ENCODE data around the gene PLEKHH3.

The PLEKHH3 gene

DNA sequence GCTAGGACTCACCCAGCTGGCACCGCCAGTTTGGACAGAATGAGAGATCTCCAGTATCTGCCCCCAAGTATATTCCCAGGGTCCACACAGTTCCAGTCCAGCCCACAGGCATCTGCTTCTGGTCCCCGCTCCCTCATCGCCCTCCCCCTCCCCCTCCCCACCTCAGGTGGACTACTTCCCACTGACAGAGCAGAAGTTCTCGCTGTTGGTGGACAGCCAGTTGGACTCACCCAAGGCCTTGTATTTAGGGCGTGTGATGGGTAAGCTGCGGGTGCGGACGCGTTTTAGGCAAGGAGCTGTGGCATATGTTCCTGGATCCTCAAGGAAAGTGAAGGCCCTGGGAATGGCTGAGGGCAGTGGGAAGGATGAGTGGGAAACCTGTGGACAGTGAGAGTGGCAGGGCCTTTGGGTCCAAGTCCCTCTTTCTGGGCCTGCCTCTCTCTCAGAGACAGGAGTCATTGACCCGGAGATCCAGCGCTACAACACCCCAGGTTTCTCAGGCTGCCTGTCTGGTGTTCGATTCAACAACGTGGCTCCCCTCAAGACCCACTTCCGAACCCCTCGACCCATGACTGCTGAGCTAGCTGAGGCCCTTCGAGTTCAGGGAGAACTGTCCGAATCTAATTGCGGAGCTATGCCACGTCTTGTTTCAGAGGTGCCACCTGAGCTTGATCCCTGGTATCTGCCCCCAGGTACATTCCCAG, 20.5 kb upstream of the PLEKHH3 start:
- intact Hi-C loops (cut with micrococcal nuclease): no loop called here
- Mint-ChIP-seq H3K4me3 (no peak overlapping the region), H3K27me3 (no peaks in the 10 kb centered on the region), H3K9me3 (no peaks in the 10 kb centered on the region), H3K4me1 (ENCODE audit: low read depth) (no peaks in the 10 kb centered on the region), H3K27ac (no peak overlapping the region), H3K36me3 (ENCODE audit: low read depth) (peaks cover 59% of the 10 kb centered on the region)

DNA sequence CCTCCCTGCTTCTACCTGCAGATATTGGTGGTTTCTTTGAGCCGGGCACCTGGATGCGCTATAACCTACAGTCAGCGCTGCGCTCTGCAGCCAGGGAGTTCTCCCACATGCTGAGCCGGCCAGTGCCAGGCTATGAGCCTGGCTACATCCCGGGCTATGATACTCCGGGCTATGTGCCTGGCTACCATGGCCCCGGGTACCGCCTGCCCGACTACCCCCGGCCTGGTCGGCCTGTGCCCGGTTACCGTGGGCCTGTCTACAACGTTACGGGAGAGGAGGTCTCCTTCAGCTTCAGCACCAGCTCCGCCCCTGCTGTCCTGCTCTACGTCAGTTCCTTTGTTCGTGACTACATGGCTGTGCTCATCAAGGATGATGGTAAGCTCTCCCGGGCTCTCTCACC, 18.7 kb upstream of the PLEKHH3 start:
- H3K27me3 Mint-ChIP-seq: peaks cover 2% of the 10 kb centered on the region
- H3K36me3 Mint-ChIP-seq (ENCODE audit: low read depth): peaks cover 42% of the 10 kb centered on the region
- H3K27ac Mint-ChIP-seq: no peak overlapping the region
- no peaks in the 10 kb centered on the region for H3K9me3 Mint-ChIP-seq
- H3K4me3 Mint-ChIP-seq: no peak overlapping the region
- intact Hi-C loops (cut with micrococcal nuclease): no loop called here
- no peaks in the 10 kb centered on the region for H3K4me1 Mint-ChIP-seq (ENCODE audit: low read depth)

DNA sequence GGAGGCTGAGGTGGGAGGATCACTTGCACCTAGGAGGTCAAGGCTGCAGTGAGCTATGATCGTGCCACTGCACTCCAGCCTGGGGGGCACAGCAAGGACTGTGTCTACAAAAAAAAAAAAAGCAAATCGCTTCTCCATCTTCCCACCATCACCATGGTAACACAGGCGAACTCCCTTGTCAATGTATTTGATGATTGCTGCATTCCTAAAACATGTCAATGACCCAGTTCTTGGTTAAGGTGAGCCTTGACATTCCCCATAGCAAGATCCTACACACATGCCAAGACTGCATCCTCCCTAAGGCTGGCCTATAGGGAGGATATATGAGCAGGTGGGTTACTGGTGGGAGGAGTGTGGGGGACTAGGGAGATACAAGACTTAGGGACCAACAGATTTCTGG, 17.7 kb upstream of the PLEKHH3 start:
- peaks cover 36% of the 10 kb centered on the region for H3K36me3 Mint-ChIP-seq (ENCODE audit: low read depth)
- no peaks in the 10 kb centered on the region for H3K4me1 Mint-ChIP-seq (ENCODE audit: low read depth)
- H3K4me3 Mint-ChIP-seq: no peak overlapping the region
- H3K27me3 Mint-ChIP-seq: peaks cover 2% of the 10 kb centered on the region
- intact Hi-C loops (cut with micrococcal nuclease): no loop called here
- no peak overlapping the region for H3K27ac Mint-ChIP-seq
- H3K9me3 Mint-ChIP-seq: no peaks in the 10 kb centered on the region

DNA sequence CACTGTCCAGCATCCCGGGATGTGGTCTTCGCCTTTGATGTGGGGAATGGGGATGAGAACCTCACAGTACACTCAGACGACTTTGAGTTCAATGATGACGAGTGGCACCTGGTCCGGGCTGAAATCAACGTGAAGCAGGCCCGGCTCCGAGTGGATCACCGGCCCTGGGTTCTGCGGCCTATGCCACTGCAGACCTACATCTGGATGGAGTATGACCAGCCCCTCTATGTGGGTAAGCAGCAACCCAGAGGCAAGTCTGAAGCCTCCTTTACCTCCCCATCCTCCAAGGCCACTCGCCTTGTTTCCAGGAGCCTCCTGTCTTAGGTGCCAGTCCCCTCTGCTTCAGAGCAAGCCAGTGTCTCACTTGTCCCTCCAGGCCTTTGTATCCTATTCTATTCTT, 15.7 kb upstream of the PLEKHH3 start:
- peaks cover 2% of the 10 kb centered on the region for H3K27me3 Mint-ChIP-seq
- no peak overlapping the region for H3K27ac Mint-ChIP-seq
- peaks cover 15% of the 10 kb centered on the region for H3K36me3 Mint-ChIP-seq (ENCODE audit: low read depth)
- no peaks in the 10 kb centered on the region for H3K4me1 Mint-ChIP-seq (ENCODE audit: low read depth)
- no peaks in the 10 kb centered on the region for H3K9me3 Mint-ChIP-seq
- intact Hi-C loops (cut with micrococcal nuclease): no loop called here
- H3K4me3 Mint-ChIP-seq: no peak overlapping the region

DNA sequence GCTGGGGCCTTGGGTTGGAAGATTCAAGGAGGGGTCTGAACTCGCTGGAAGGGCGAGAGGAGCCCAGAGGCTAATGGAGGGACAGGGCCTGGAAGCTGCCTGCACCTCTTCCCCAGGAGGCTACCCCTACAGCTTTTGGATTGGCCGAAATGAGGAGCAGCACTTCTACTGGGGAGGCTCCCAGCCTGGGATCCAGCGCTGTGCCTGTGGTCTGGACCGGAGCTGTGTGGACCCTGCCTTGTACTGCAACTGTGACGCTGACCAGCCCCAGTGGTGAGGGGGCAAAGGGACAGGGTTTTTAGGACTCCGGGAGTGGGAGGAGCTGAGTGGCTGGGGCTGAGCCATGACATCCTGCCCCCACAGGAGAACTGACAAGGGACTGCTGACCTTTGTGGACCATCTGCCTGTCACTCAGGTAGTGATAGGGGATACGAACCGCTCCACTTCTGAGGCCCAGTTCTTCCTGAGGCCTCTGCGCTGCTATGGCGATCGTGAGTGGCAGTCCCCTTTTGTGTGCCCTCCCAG, 14.3 kb upstream of the PLEKHH3 start:
- peaks cover 2% of the 10 kb centered on the region for H3K27me3 Mint-ChIP-seq
- H3K36me3 Mint-ChIP-seq (ENCODE audit: low read depth): peaks cover 6% of the 10 kb centered on the region
- H3K9me3 Mint-ChIP-seq: no peaks in the 10 kb centered on the region
- no peak overlapping the region for H3K4me3 Mint-ChIP-seq
- intact Hi-C loops (cut with micrococcal nuclease): no loop called here
- no peaks in the 10 kb centered on the region for H3K4me1 Mint-ChIP-seq (ENCODE audit: low read depth)
- no peak overlapping the region for H3K27ac Mint-ChIP-seq

DNA sequence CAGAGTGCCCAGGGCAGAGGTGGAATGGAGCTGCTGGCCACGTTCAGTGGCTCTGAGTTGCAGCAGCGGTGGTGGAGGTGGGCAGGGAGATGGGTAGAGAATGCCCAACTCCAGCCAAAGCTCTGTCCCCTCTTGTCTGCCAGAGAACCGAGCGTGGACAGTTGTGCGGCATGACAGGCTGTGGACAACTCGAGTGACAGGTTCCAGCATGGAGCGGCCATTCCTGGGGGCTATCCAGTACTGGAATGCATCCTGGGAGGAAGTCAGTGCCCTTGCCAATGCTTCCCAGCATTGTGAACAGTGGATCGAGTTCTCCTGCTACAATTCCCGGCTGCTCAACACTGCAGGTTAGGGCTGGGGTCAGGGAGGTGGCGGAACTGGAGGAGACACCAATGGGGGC, 13.8 kb upstream of the PLEKHH3 start:
- no peak overlapping the region for H3K27ac Mint-ChIP-seq
- no peak overlapping the region for H3K4me3 Mint-ChIP-seq
- peaks cover 2% of the 10 kb centered on the region for H3K27me3 Mint-ChIP-seq
- intact Hi-C loops (cut with micrococcal nuclease): no loop called here
- no peaks in the 10 kb centered on the region for H3K9me3 Mint-ChIP-seq
- no peaks in the 10 kb centered on the region for H3K4me1 Mint-ChIP-seq (ENCODE audit: low read depth)
- H3K36me3 Mint-ChIP-seq (ENCODE audit: low read depth): peaks cover 2% of the 10 kb centered on the region

DNA sequence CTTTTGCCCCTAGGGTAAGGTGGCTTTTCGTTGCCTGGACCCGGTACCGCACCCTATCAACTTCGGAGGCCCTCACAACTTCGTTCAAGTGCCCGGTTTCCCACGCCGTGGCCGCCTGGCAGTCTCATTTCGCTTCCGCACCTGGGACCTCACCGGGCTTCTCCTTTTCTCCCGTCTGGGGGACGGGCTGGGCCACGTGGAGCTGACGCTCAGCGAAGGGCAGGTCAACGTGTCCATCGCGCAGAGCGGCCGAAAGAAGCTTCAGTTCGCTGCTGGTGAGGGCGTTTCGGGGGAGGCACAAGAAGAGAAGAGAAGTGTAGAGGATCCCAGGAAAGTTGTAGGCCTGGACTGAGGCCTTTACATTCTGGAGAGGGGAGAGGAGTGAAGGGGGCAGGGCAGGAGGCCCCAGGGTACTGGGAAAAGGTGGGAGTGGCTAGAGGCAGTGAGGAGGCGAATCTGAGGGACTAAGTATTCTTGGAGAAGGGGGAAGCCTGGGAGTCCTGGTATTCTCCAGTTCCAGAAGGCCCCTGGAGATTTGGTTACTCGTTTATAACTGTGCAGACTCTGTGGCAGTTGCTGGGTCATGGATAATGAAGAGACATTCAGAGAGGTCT, 11.0 kb upstream of the PLEKHH3 start:
- Mint-ChIP-seq H3K36me3 (ENCODE audit: low read depth) (no peaks in the 10 kb centered on the region), H3K27me3 (peaks cover 28% of the 10 kb centered on the region), H3K27ac (peak overlapping the region; percentile 35), H3K4me1 (ENCODE audit: low read depth) (peaks cover 12% of the 10 kb centered on the region), H3K4me3 (no peak overlapping the region), H3K9me3 (no peaks in the 10 kb centered on the region)
- intact Hi-C loops (cut with micrococcal nuclease): no loop called here

DNA sequence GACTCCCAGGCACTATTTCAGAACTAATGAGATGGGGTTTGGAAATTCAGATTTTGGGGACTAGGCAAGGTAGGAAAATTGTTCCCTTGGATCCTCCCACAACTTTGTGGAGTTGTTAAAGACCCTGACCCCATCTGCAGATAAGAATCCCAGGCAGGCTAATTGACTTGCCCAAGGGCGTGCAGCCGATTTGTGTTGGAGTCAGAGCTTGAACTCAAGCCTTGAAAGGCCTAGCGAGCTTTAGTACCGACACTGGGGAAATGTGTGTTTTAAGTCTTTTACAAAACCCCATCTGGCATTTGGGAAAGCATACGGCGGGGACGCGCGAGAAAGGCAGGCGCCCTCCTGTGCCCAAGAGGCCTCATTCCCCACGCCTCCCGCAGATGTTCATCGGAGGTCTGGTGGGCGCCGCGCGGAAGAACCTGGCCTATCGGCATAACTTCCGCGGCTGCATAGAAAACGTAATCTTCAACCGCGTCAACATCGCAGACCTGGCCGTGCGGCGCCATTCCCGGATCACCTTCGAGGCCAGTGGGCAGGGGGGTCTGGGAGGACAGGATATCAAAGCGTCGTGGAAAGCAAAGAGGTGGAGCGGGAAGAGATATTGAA, 9.8 kb upstream of the PLEKHH3 start:
- H3K27me3 Mint-ChIP-seq: peaks cover 40% of the 10 kb centered on the region
- no peak overlapping the region for H3K4me3 Mint-ChIP-seq
- peaks cover 24% of the 10 kb centered on the region for H3K4me1 Mint-ChIP-seq (ENCODE audit: low read depth)
- no peak overlapping the region for H3K27ac Mint-ChIP-seq
- H3K9me3 Mint-ChIP-seq: no peaks in the 10 kb centered on the region
- intact Hi-C loops (cut with micrococcal nuclease): no loop called here
- H3K36me3 Mint-ChIP-seq (ENCODE audit: low read depth): no peaks in the 10 kb centered on the region

DNA sequence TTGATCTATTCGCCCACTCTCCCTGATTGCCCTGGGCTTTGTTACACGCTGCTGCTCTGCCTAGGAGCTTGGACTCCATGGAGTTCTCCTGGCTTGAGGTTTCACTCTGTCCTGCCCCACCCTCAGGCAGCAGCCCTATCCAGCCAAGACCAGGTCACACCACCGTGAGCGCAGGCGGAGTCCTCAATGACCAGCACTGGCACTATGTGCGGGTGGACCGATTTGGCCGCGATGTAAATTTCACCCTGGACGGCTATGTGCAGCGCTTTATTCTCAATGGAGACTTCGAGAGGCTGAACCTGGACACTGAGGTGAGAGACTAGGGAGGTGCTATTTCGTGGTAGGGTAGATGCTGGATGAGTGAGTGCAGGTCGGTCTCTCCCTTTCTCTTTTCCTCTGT, 9.0 kb upstream of the PLEKHH3 start:
- no peaks in the 10 kb centered on the region for H3K36me3 Mint-ChIP-seq (ENCODE audit: low read depth)

DNA sequence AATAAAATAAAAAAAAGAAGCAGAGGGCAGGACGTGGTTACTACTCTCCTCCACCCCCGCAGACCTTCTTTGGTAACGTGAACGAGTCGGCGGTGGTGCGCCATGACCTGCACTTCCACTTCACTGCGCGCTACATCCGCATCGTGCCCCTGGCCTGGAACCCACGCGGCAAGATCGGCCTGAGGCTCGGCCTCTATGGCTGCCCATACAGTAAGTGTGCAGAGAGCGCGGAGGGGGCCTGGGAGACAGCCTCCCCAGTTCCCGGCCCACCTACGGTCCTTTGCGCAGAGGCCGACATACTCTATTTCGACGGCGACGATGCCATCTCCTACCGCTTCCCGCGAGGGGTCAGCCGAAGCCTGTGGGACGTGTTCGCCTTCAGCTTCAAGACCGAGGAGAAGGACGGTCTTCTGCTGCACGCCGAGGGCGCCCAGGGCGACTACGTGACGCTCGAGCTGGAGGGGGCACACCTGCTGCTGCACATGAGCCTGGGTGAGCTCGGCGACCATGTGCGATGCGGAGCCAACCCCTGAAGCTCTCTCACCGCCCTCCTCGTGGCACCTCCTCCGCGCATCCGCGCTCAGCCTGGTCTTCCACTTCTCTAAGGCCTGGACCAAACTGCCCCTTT, 8.2 kb upstream of the PLEKHH3 start:
- H3K4me1 Mint-ChIP-seq (ENCODE audit: low read depth): peaks cover 36% of the 10 kb centered on the region
- H3K4me3 Mint-ChIP-seq: no peak overlapping the region

More for the DNA sequence above, 9.0 kb upstream of the PLEKHH3 start:
- H3K27ac Mint-ChIP-seq: no peak overlapping the region
- H3K9me3 Mint-ChIP-seq: no peaks in the 10 kb centered on the region
- intact Hi-C loops (cut with micrococcal nuclease): no loop called here
- H3K4me1 Mint-ChIP-seq (ENCODE audit: low read depth): peaks cover 30% of the 10 kb centered on the region
- no peak overlapping the region for H3K4me3 Mint-ChIP-seq
- H3K27me3 Mint-ChIP-seq: peaks cover 46% of the 10 kb centered on the region

DNA sequence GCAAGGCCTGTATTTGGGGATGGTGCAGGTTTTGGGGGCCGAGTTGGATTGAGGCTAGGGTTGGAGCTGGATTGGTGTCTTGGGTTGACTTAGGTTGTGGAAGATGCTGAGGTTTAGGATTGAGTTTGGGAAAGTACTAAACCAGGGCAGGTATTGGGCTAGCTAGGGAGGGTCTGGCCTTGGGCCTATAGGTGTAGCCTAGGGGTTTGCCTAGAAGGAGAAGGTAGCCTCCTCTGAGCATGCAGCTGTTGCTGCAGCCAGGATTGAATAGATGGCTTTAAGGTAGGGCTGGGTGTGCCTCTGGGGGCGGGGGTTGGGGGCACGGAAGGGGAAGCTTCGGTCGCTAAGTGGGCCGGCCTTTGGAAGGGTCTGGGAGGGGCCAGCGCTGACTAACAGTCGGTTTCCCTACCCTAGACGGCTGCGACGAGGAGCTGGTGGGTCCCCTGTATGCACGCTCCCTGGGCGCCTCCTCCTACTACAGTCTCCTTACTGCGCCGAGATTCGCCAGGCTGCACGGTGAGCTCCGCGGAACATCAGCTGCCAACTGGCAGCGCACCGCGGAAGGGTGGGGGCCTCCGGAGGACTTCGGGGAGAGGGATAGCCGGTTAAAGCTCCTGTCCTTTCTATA, 6.7 kb upstream of the PLEKHH3 start:
- Mint-ChIP-seq H3K27me3 (peaks cover 54% of the 10 kb centered on the region), H3K36me3 (ENCODE audit: low read depth) (no peaks in the 10 kb centered on the region), H3K4me3 (peak overlapping the region; percentile 39), H3K9me3 (no peaks in the 10 kb centered on the region), H3K27ac (no peak overlapping the region), H3K4me1 (ENCODE audit: low read depth) (peaks cover 44% of the 10 kb centered on the region)
- intact Hi-C loops (cut with micrococcal nuclease): no loop called here

More for the DNA sequence above, 8.2 kb upstream of the PLEKHH3 start:
- no peak overlapping the region for H3K27ac Mint-ChIP-seq
- H3K27me3 Mint-ChIP-seq: peaks cover 50% of the 10 kb centered on the region
- no peaks in the 10 kb centered on the region for H3K36me3 Mint-ChIP-seq (ENCODE audit: low read depth)
- intact Hi-C loops (cut with micrococcal nuclease): no loop called here
- no peaks in the 10 kb centered on the region for H3K9me3 Mint-ChIP-seq

DNA sequence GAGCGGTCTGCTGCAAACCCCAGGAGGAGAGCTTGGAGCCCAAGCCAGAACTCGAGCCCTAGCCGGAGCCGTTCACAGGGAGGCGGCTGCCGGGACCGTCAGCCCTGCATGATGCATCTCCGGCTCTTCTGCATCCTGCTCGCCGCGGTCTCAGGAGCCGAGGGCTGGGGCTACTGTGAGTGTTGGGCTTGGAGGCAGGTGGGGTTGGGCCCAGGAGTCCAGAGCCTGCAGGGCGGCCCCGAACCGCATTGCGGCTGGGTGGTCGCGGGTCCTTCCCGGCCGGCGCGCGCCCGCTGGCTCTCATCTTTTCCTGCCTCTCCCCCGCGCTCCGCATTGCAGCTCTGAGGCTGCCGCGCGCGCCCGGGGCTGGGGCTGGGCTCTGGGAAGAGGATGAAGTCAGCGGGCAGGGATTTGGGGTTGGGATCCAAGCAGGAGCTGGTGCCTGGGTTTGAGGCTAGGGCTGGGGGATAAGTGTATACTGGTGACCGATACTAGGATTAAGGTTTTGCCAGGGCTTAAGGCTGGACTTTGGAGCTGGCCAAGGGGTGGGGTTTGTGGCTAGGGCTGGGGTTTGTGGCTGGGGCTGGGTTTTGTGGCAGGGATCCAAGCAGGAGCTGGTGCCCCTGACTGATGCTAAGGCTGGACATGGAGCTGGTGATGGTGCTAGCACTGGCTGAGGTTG, 6.1 kb upstream of the PLEKHH3 start:
- Mint-ChIP-seq H3K4me3 (peak overlapping the region; percentile 75), H3K4me1 (ENCODE audit: low read depth) (peaks cover 49% of the 10 kb centered on the region), H3K27me3 (peaks cover 54% of the 10 kb centered on the region), H3K27ac (peak overlapping the region; percentile 60), H3K36me3 (ENCODE audit: low read depth) (no peaks in the 10 kb centered on the region), H3K9me3 (no peaks in the 10 kb centered on the region)
- intact Hi-C loops (cut with micrococcal nuclease): no loop called here

DNA sequence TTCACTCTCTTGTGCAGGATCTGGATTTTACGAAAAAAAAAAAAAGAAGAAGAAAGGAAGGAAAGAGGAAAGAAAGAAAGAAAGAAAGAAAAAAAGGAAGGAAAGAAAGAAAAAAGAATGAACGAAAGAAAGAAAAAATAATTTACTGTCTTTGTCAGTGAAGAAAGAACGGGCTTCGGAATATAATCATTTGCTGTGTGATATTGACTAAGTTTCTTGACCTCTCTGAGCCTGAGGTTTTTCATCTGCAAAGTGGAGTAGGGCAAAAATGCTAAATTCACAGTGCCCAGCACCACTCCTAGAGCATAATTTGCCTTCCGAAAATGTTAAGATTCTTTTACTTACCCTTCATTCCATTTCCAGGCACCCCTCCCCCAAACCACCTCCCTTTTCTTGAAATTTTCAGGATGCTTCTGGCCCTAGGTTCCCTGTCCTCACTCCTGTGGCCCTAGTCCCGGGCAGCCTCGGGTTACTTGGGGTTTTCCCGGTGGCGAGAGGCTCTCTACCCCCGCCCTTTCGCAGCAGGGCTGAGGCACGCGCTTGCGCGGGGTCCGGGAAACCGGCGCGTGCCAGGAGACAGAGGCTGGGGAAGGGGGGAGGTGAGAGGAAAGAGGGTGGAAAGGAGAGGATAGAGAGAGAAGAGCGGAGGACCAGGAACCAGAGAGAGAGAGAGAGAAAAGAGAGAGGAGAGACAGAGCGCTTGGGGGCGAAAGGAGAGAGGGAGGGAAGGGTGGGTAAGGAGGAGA, 5.4 kb upstream of the PLEKHH3 start, which contains the start of gene CNTNAP1:
Gene CNTNAP1 (plus strand): TSS at position 556 of the 746 bp plus-strand sequence. CDS start 299 bp downstream, outside the sequence.
- Mint-ChIP-seq H3K9me3 (no peaks in the 10 kb centered on the region), H3K4me1 (ENCODE audit: low read depth) (peaks cover 55% of the 10 kb centered on the region), H3K27ac (peak within 1 kb of the TSS; percentile 60), H3K36me3 (ENCODE audit: low read depth) (no peaks in the 10 kb centered on the region), H3K27me3 (peaks cover 54% of the 10 kb centered on the region), H3K4me3 (peak within 1 kb of the TSS; percentile 75)
- intact Hi-C loops (cut with micrococcal nuclease): no loop called here
